Smooth muscle cell (in vitro differentiated cells): ENCODE measurements around the gene RIC1. TPM values are rescaled to one million over a fixed set of nuclear protein-coding genes. Genes with fewer than 3 reads are reported as not detected.

ENCODE experiments used
- DNase-seq: peaks from one replicate; lab custom pipeline; 2025; ENCODE audit not compliant: unreplicated experiment; lab: John Stamatoyannopoulos, UW
- H2AFZ ChIP-seq: fragments of 200-600 bp; sonication (generic); 2 replicates; pipeline ENCODE4 v1.6.0; 2016; ENCODE audit warnings: antibody characterized with exemption, low read depth, mild to moderate bottlenecking
- H3F3A ChIP-seq: fragments of 200-600 bp; sonication (generic); 2 replicates; pipeline ENCODE4 v1.6.0; 2017; ENCODE audit warnings: antibody characterized with exemption, low read depth
- H3K27ac ChIP-seq: fragments of 200-600 bp; sonication (generic); 2 replicates; pipeline ENCODE4 v1.5.1; 2016; ENCODE audit warnings: low read depth, mild to moderate bottlenecking
- H3K27me3 ChIP-seq: fragments of 200-600 bp; sonication (generic); 2 replicates; pipeline ENCODE4 v1.6.1; 2016; ENCODE audit warnings: low read depth, mild to moderate bottlenecking
- H3K36me3 ChIP-seq: fragments of 200-600 bp; sonication (generic); 2 replicates; pipeline ENCODE4 v1.5.1; 2016; ENCODE audit warnings: low read depth
- H3K4me1 ChIP-seq: fragments of 200-600 bp; sonication (generic); 2 replicates; pipeline ENCODE4 v1.5.1; 2016; ENCODE audit warnings: low read depth
- H3K4me2 ChIP-seq: fragments of 200-600 bp; sonication (generic); 2 replicates; pipeline ENCODE4 v1.6.0; 2016; ENCODE audit warnings: mild to moderate bottlenecking
- H3K4me3 ChIP-seq: fragments of 200-600 bp; sonication (generic); 2 replicates; pipeline ENCODE4 v1.5.1; 2016; ENCODE audit warnings: mild to moderate bottlenecking
- H3K79me2 ChIP-seq: fragments of 200-600 bp; sonication (generic); 2 replicates; pipeline ENCODE4 v1.6.0; 2016; ENCODE audit warnings: low read depth, mild to moderate bottlenecking
- H3K9ac ChIP-seq: fragments of 200-600 bp; sonication (generic); 2 replicates; pipeline ENCODE4 v1.6.0; 2016; ENCODE audit warnings: low read depth
- H3K9me3 ChIP-seq: fragments of 200-600 bp; sonication (generic); replicated peaks from 2 replicates; pipeline ENCODE4 v1.5.1; 2016; ENCODE audit warnings: low read depth
- H4K20me1 ChIP-seq: fragments of 200-600 bp; sonication (generic); 2 replicates; pipeline ENCODE4 v1.6.0; 2016; ENCODE audit warnings: low read depth
- WGBS: methylation state at CpG from one replicate; pipeline ENCODE4 v1.1.7; 2016; ENCODE audit warnings: low lambda C conversion rate; 5-methylcytosine and 5-hydroxymethylcytosine counted together
- polyA plus RNA-seq: library from polyadenylated mRNA; unstranded; fragments of >200 nt; fragmentation: Nextera tagmentation; extraction: Ambion mirVana; gene quantifications from 2 replicates; pipeline ENCODE4 v1.2.1, GENCODE V29; 2016
- total RNA-seq: library from RNA; depleted of rRNA; stranded (reverse); fragments of >200 nt; gene quantifications from 2 replicates; pipeline ENCODE4 v1.2.3, GENCODE V29; 2014
- TF ChIP-seq, protein P1 (sequence below): fragments of 200-600 bp; sonication (generic); IDR thresholded peaks from 2 replicates; pipeline ENCODE4 v1.5.1; 2017; ENCODE audit warnings: borderline replicate concordance, mild to moderate bottlenecking, antibody characterized with exemption; ENCODE audit not compliant: insufficient read depth, poor library complexity, severe bottlenecking

Gene RIC1
- total and polyA plus RNA-seq, 2 experiments from 2014 or later, result 9.9 to 52.4 TPM

DNA sequence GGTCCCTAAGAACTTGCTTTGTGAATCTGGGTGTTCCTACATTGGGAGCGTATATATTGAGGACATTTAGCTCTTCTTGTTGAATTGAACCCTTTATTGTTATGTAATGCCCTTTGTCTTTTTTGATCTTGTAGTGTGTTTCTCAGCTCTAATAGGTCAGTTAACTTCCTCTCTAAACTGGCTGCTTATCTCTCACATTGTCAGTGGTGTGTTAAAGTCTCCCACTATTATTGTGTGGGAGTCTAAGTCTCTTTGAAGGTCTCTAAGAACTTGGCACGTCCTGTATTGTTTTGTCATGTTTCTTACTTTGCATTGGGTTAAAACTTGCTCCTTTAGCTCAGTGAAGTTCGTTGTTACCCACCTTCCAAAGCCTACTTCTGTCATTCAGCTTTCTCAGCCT, 36.2 kb downstream of the RIC1 start:
- Histone ChIP-seq H3K27ac (no peak overlapping the region), H3K4me3 (no peak overlapping the region), H3K4me1 (no peaks in the 10 kb centered on the region), H3K79me2 (peaks cover 97% of the 10 kb centered on the region), H2AFZ (no peak overlapping the region), H3K36me3 (peaks cover 8% of the 10 kb centered on the region), H3F3A (no peaks in the 10 kb centered on the region), H4K20me1 (peaks cover 83% of the 10 kb centered on the region), H3K4me2 (no peak overlapping the region), H3K27me3 (no peaks in the 10 kb centered on the region), H3K9me3 (no peaks in the 10 kb centered on the region), H3K9ac (no peak overlapping the region)
- TF ChIP-seq, protein P1, sequence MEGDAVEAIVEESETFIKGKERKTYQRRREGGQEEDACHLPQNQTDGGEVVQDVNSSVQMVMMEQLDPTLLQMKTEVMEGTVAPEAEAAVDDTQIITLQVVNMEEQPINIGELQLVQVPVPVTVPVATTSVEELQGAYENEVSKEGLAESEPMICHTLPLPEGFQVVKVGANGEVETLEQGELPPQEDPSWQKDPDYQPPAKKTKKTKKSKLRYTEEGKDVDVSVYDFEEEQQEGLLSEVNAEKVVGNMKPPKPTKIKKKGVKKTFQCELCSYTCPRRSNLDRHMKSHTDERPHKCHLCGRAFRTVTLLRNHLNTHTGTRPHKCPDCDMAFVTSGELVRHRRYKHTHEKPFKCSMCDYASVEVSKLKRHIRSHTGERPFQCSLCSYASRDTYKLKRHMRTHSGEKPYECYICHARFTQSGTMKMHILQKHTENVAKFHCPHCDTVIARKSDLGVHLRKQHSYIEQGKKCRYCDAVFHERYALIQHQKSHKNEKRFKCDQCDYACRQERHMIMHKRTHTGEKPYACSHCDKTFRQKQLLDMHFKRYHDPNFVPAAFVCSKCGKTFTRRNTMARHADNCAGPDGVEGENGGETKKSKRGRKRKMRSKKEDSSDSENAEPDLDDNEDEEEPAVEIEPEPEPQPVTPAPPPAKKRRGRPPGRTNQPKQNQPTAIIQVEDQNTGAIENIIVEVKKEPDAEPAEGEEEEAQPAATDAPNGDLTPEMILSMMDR, result no peak
- WGBS, result 73% methylated on average over 3 of the region's 3 CpGs
- DNase-seq, result no peak

GRCh38 chr9:5667391-5667790, 38.5 kb downstream of the RIC1 start:
- H3K36me3 ChIP-seq, result no peaks in the 10 kb centered on the region
- 97% methylated on average over 6 of the region's 6 CpGs for WGBS
- peaks cover 74% of the 10 kb centered on the region for H3K79me2 ChIP-seq
- H3K4me1 ChIP-seq, result peaks cover 3% of the 10 kb centered on the region
- H2AFZ ChIP-seq, result no peak overlapping the region
- no peak overlapping the region for H3K4me2 ChIP-seq
- H3F3A ChIP-seq, result no peaks in the 10 kb centered on the region
- H3K4me3 ChIP-seq, result no peak overlapping the region
- DNase-seq, result no peak
- peaks cover 95% of the 10 kb centered on the region for H4K20me1 ChIP-seq
- H3K27me3 ChIP-seq, result no peaks in the 10 kb centered on the region
- H3K9ac ChIP-seq, result no peak overlapping the region
- TF ChIP-seq, protein P1, result no peak
- no peak overlapping the region for H3K27ac ChIP-seq
- no peaks in the 10 kb centered on the region for H3K9me3 ChIP-seq

- 100% methylated on average over 2 of the region's 2 CpGs for WGBS
- peaks cover 95% of the 10 kb centered on the region for H4K20me1 ChIP-seq
- DNase-seq, result no peak
Observed at GRCh38 chr9:5670079-5670478, 41.2 kb downstream of the RIC1 start.

More at GRCh38 chr9:5670079-5670478, 41.2 kb downstream of the RIC1 start:
- Histone ChIP-seq H3K79me2 (peaks cover 72% of the 10 kb centered on the region), H3K27ac (no peak overlapping the region), H3K4me2 (no peak overlapping the region), H3K4me3 (no peak overlapping the region), H3K36me3 (no peaks in the 10 kb centered on the region), H3K4me1 (peaks cover 3% of the 10 kb centered on the region), H3K27me3 (no peaks in the 10 kb centered on the region), H3K9me3 (no peaks in the 10 kb centered on the region), H3F3A (no peaks in the 10 kb centered on the region), H2AFZ (no peak overlapping the region), H3K9ac (no peak overlapping the region)
- TF ChIP-seq, protein P1, result no peak
